Liver (tissue), 3 donors: ENCODE data around the gene TNK2.

Source experiments
- CTCF ChIP-seq: fragments of 150-350 bp; IDR thresholded peaks from 2 replicates; pipeline ENCODE4 v1.5.1; 2017; ENCODE audit warnings: improper control_type of control experiment, low read depth, low read length; ENCODE audit not compliant: missing input control
- FOXA1 ChIP-seq: IDR thresholded peaks from 2 replicates; pipeline ENCODE4 v1.6.1; 2016; ENCODE audit warnings: antibody characterized with exemption
- GABPA ChIP-seq, 2 donors: IDR thresholded peaks in 1 of 2; conservative IDR thresholded peaks in 1 of 2; 2 replicates each; pipeline ENCODE4 v1.6.1; 2016; ENCODE audit warnings: antibody characterized with exemption in 2 of 2, mild to moderate bottlenecking in 1 of 2, moderate library complexity in 1 of 2
- MAX ChIP-seq: IDR thresholded peaks from 2 replicates; pipeline ENCODE4 v1.6.1; 2016; ENCODE audit warnings: antibody characterized with exemption
- RAD21 ChIP-seq, 2 donors: IDR thresholded peaks; 2 replicates each; pipeline ENCODE4 v1.6.1; 2016; ENCODE audit warnings: antibody characterized with exemption in 2 of 2, mild to moderate bottlenecking in 2 of 2
- SP1 ChIP-seq: IDR thresholded peaks from 2 replicates; pipeline ENCODE4 v1.6.1; 2018; ENCODE audit warnings: antibody characterized with exemption, mild to moderate bottlenecking
- TAF1 ChIP-seq: conservative IDR thresholded peaks from 2 replicates; pipeline ENCODE4 v1.6.1; 2016; ENCODE audit warnings: antibody characterized with exemption, mild to moderate bottlenecking
- TF ChIP-seq, protein P1 (sequence below): IDR thresholded peaks from 2 replicates; pipeline ENCODE4 v1.6.1; 2016; ENCODE audit warnings: antibody characterized with exemption, mild to moderate bottlenecking
- TF ChIP-seq, protein P2 (sequence below): IDR thresholded peaks from 2 replicates; pipeline ENCODE4 v1.6.1; 2016; ENCODE audit warnings: antibody characterized with exemption
- donor health status: healthy.
- donor health status: healthy.

DNA sequence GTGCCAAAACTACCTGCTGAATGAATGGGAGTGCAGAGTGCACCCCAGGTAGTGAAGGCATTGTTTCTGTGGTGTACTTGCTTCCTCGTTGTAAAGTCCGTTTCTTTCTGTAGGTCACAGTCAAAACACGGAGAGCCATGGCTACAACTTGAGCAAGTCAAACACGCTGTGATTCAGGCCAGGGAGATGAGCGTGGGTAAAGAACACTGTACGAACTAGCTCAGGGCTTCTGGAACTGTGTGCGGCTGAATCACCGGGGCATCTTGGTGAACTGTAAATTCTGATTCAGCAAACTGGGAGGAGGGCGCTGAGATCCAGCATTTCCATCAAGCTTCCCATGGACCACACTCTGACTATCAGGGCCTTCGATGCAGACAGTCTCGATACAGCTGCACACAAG, 5.0 kb upstream of the TNK2 start:
- TF ChIP-seq CTCF (no peak), SP1 (no peak), MAX (no peak), GABPA (IDR thresholded peaks at IDR 0.05 in 1 of 2, conservative IDR thresholded peaks at IDR 0.05 in 1 of 2) (no peak), TAF1 (no peak), RAD21 (IDR thresholded peaks at IDR 0.05) (no peak), FOXA1 (no peak)
- TF ChIP-seq, protein P1, sequence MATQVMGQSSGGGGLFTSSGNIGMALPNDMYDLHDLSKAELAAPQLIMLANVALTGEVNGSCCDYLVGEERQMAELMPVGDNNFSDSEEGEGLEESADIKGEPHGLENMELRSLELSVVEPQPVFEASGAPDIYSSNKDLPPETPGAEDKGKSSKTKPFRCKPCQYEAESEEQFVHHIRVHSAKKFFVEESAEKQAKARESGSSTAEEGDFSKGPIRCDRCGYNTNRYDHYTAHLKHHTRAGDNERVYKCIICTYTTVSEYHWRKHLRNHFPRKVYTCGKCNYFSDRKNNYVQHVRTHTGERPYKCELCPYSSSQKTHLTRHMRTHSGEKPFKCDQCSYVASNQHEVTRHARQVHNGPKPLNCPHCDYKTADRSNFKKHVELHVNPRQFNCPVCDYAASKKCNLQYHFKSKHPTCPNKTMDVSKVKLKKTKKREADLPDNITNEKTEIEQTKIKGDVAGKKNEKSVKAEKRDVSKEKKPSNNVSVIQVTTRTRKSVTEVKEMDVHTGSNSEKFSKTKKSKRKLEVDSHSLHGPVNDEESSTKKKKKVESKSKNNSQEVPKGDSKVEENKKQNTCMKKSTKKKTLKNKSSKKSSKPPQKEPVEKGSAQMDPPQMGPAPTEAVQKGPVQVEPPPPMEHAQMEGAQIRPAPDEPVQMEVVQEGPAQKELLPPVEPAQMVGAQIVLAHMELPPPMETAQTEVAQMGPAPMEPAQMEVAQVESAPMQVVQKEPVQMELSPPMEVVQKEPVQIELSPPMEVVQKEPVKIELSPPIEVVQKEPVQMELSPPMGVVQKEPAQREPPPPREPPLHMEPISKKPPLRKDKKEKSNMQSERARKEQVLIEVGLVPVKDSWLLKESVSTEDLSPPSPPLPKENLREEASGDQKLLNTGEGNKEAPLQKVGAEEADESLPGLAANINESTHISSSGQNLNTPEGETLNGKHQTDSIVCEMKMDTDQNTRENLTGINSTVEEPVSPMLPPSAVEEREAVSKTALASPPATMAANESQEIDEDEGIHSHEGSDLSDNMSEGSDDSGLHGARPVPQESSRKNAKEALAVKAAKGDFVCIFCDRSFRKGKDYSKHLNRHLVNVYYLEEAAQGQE: no peak
- TF ChIP-seq, protein P2, sequence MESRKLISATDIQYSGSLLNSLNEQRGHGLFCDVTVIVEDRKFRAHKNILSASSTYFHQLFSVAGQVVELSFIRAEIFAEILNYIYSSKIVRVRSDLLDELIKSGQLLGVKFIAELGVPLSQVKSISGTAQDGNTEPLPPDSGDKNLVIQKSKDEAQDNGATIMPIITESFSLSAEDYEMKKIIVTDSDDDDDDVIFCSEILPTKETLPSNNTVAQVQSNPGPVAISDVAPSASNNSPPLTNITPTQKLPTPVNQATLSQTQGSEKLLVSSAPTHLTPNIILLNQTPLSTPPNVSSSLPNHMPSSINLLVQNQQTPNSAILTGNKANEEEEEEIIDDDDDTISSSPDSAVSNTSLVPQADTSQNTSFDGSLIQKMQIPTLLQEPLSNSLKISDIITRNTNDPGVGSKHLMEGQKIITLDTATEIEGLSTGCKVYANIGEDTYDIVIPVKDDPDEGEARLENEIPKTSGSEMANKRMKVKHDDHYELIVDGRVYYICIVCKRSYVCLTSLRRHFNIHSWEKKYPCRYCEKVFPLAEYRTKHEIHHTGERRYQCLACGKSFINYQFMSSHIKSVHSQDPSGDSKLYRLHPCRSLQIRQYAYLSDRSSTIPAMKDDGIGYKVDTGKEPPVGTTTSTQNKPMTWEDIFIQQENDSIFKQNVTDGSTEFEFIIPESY: no peak
